Right lobe of liver (tissue), 6 donors: ENCODE measurements around the gene C3orf18. TPM values are rescaled to one million over a fixed set of nuclear protein-coding genes. Genes with fewer than 3 reads are reported as not detected.

Experiments used
- ATAC-seq, 4 donors: fragments of 200-7000 bp; cut with Tn5 transposase; one replicate each; pipeline ENCODE4 v1.9.1; 2020; ENCODE audit warnings: mild to moderate bottlenecking in 4 of 4, moderate library complexity in 4 of 4
- DNase-seq, 3 donors: peaks; one replicate each; pipeline ENCODE4 v3.0.0-alpha.2; 2020
- H3K27ac ChIP-seq, 3 donors: fragments of 200-600 bp; one replicate each; pipeline ENCODE4 v1.8.0; 2022
- H3K27me3 ChIP-seq, 2 donors: fragments of 200-600 bp; one replicate each; pipeline ENCODE4 v1.8.0; 2022
- H3K36me3 ChIP-seq, 4 donors: fragments of 200-600 bp; sonication (generic) in 1 of 4; one replicate each; pipeline versions ENCODE4 v1.5.1 to v1.8.0; 2017 to 2022; ENCODE audit warnings: control low read depth in 1 of 4
- H3K4me1 ChIP-seq, 4 donors: fragments of 200-600 bp; sonication (generic) in 1 of 4; one replicate each; pipeline versions ENCODE4 v1.5.1 to v1.8.0; 2017 to 2022; ENCODE audit warnings: control low read depth in 1 of 4
- H3K4me3 ChIP-seq, 3 donors: fragments of 200-600 bp; one replicate each; pipeline ENCODE4 v1.8.0; 2022
- H3K9me3 ChIP-seq, 4 donors: fragments of 200-600 bp; sonication (generic) in 1 of 4; one replicate each; pipeline versions ENCODE4 v1.5.1 to v1.8.0; 2017 to 2022; ENCODE audit warnings: control low read depth in 1 of 4
- CTCF ChIP-seq, 4 donors: fragments of 200-600 bp in 3 of 4; fragments of 450-650 bp in 1 of 4; IDR thresholded peaks; one replicate each; pipeline versions ENCODE4 v1.5.1 to v1.8.0; 2016 to 2022; ENCODE audit warnings: antibody characterized with exemption in 4 of 4, mild to moderate bottlenecking in 2 of 4
- POLR2A ChIP-seq: fragments of 450-650 bp; IDR thresholded peaks from one replicate; pipeline ENCODE4 v1.6.1; 2017; ENCODE audit warnings: antibody characterized with exemption, mild to moderate bottlenecking
- WGBS: methylation state at CpG from one replicate; pipeline ENCODE4 v1.1.6; 2018; ENCODE audit warnings: low coverage, low lambda C conversion rate; ENCODE audit not compliant: insufficient coverage; ENCODE audit errors: missing lambda C conversion rate; 5-methylcytosine and 5-hydroxymethylcytosine counted together
- intact Hi-C, 2 donors: fragments of 100-400 bp; cut with DNase I; formaldehyde crosslinking; loops; one replicate each; pipeline versions ENCODE4 v1.11.2 to v1.14.1; 2022
- total RNA-seq, 6 experiments: library from RNA; depleted of rRNA in 2 of 6; stranded (reverse); fragments of >200 nt in 2 of 6; fragmentation: NEBNext Ultra II Directional in 3 of 6; extraction: Animal tissue kit (Norgen Biotek cat#: 25700) in 3 of 6; gene quantifications; one replicate each; pipeline versions ENCODE4 v1.1.0 to v1.2.4, GENCODE V29; 2016 to 2023
- donor health status: DM: no; HTN: yes; CAD: no.
- donor health status: DM: no; HTN: no; CAD: no.
- donor health status: DM: no; HTN: no; CAD: no.
- donor health status: DM: no; HTN: yes; CAD: no.
- donor health status: DM: no; HTN: yes; CAD: no.

Gene C3orf18
- total RNA-seq, 6 experiments from 2014 or later: 2.0 to 7.8 (median 2.8) TPM

GRCh38 chr3:50510325-50510724 lies 57.2 kb downstream of the C3orf18 start:
- Histone ChIP-seq H3K4me3 (no peak overlapping the region), H3K36me3 (no peaks in the 10 kb centered on the region), H3K4me1 (peaks cover 0 to 10% (median 0%) of the 10 kb centered on the region in 4 donors), H3K9me3 (no peaks in the 10 kb centered on the region), H3K27me3 (no peaks in the 10 kb centered on the region), H3K27ac (no peak overlapping the region)
- 83% methylated on average over 1 of the region's 2 CpGs for WGBS
- DNase-seq (no peak), ATAC-seq (no peak)
- TF ChIP-seq CTCF (IDR thresholded peaks at IDR 0.05) (no peak), POLR2A (no peak)
- intact Hi-C loops: no loop called here

GRCh38 chr3:50509715-50510114 lies 57.8 kb downstream of the C3orf18 start:
- DNase-seq: no peak
- no CpG with 5 or more reads among the region's 5 CpGs for WGBS
- intact Hi-C loops: no loop called here

GRCh38 chr3:50508821-50509220 lies 58.7 kb downstream of the C3orf18 start:
- WGBS: 17% methylated on average over 1 of the region's 1 CpG
- no peak for ATAC-seq
- Histone ChIP-seq H3K9me3 (no peaks in the 10 kb centered on the region), H3K4me3 (no peak overlapping the region), H3K4me1 (peaks cover 0 to 10% (median 0%) of the 10 kb centered on the region in 4 donors), H3K36me3 (no peaks in the 10 kb centered on the region), H3K27me3 (no peaks in the 10 kb centered on the region), H3K27ac (no peak overlapping the region)
- TF ChIP-seq POLR2A (no peak), CTCF (IDR thresholded peaks at IDR 0.05) (no peak)
- no peak for DNase-seq
- intact Hi-C loops: no loop called here

More at GRCh38 chr3:50509715-50510114, 57.8 kb downstream of the C3orf18 start:
- TF ChIP-seq CTCF (IDR thresholded peaks at IDR 0.05) (no peak), POLR2A (no peak)
- no peak for ATAC-seq
- no peak overlapping the region for H3K4me3 ChIP-seq
- H3K36me3 ChIP-seq: no peaks in the 10 kb centered on the region
- H3K27me3 ChIP-seq: no peaks in the 10 kb centered on the region
- H3K9me3 ChIP-seq: no peaks in the 10 kb centered on the region
- peaks cover 0 to 10% (median 0%) of the 10 kb centered on the region in 4 donors for H3K4me1 ChIP-seq
- no peak overlapping the region for H3K27ac ChIP-seq

Other genes starting within 250 kb of the C3orf18 start
- 10 to 100 TPM; 13.0 to 41.6 (median 21.2) TPM for gene HYAL2, start 245.0 kb downstream of the C3orf18 start, total RNA-seq
- gene TUSC2, start 239.5 kb downstream of the C3orf18 start, total RNA-seq: 10 to 100 TPM in 5 of 6 experiments, 1 to 10 TPM in 1; 9.7 to 36.9 (median 12.5) TPM
- 10 to 100 TPM in 3 of 6 experiments, 1 to 10 TPM in 3; 5.2 to 17.8 (median 9.1) TPM for gene RASSF1, start 226.9 kb downstream of the C3orf18 start, total RNA-seq
- under 1 TPM; 0.25 to 0.70 (median 0.46) TPM for gene ZMYND10, start 222.0 kb downstream of the C3orf18 start, total RNA-seq
- 10 to 100 TPM; 10.6 to 18.3 (median 14.4) TPM for gene NPRL2, start 217.0 kb downstream of the C3orf18 start, total RNA-seq
- gene CYB561D2, start 216.9 kb downstream of the C3orf18 start, total RNA-seq: 10 to 100 TPM; 14.3 to 29.4 (median 20.7) TPM
- gene TMEM115, start 208.2 kb downstream of the C3orf18 start, total RNA-seq: 10 to 100 TPM; 15.0 to 30.9 (median 19.2) TPM
- gene CACNA2D2, start 64.1 kb downstream of the C3orf18 start, total RNA-seq: under 1 TPM in 5 of 6 experiments, not detected in 1; 0.06 to 0.39 (median 0.26) TPM
- gene HEMK1, start 1.8 kb upstream of the C3orf18 start, total RNA-seq: 10 to 100 TPM; 10.5 to 19.4 (median 14.0) TPM
- 10 to 100 TPM in 4 of 6 experiments, 1 to 10 TPM in 2; 5.3 to 28.1 (median 17.8) TPM for gene CISH, start 44.0 kb upstream of the C3orf18 start, total RNA-seq
- gene MAPKAPK3, start 49.4 kb upstream of the C3orf18 start, total RNA-seq: 10 to 100 TPM; 16.6 to 21.4 (median 18.6) TPM
- gene DOCK3, start 107.2 kb upstream of the C3orf18 start, total RNA-seq: under 1 TPM in 3 of 6 experiments, not detected in 3; 0.04 to 0.06 (median 0.06) TPM